Measurements from ENCODE around the gene KRTAP5-5.
"Not testable (repeated sequence)": the region's sequence is repeated elsewhere in the genome, so short reads cannot be mapped to it uniquely, and the experiment has no call there.

Gene KRTAP5-5

GRCh38 chr11:1629326-1630185, at the start of gene KRTAP5-5:
KRTAP5-5 (plus strand) TSS chr11:1629775; CDS start chr11:1629841, 66 bp downstream.
- no peak for DNase-seq

- no peak for DNase-seq
Measured at GRCh38 chr11:1581976-1582375, 47.6 kb upstream of the KRTAP5-5 start.

GRCh38 chr11:1582909-1583308, 46.7 kb upstream of the KRTAP5-5 start:
- not testable (repeated sequence) for DNase-seq

- DNase-seq, result not testable (repeated sequence)
Measured at GRCh38 chr11:1584661-1585370, 44.8 kb upstream of the KRTAP5-5 start, which contains the start of gene KRTAP5-1. KRTAP5-1 (minus strand) TSS chr11:1585283; CDS start chr11:1585249, 34 bp downstream.

- DNase-seq, result no peak
Measured at GRCh38 chr11:1586699-1587098, 42.9 kb upstream of the KRTAP5-5 start.

- DNase-seq, result not testable (repeated sequence)
Measured at GRCh38 chr11:1589191-1589963, 40.2 kb upstream of the KRTAP5-5 start.

- no peak for DNase-seq
Measured at GRCh38 chr11:1589996-1590395, 39.6 kb upstream of the KRTAP5-5 start.

- DNase-seq, result no peak
Measured at GRCh38 chr11:1592628-1593027, 36.9 kb upstream of the KRTAP5-5 start.

GRCh38 chr11:1595994-1596575, 33.5 kb upstream of the KRTAP5-5 start:
- peak; percentile 9 for DNase-seq

- not testable (repeated sequence) for DNase-seq
Measured at GRCh38 chr11:1596576-1597121, 32.9 kb upstream of the KRTAP5-5 start.

GRCh38 chr11:1597331-1597993, 32.1 kb upstream of the KRTAP5-5 start:
- no peak for DNase-seq

GRCh38 chr11:1597994-1598380, 31.6 kb upstream of the KRTAP5-5 start, which contains the start of gene KRTAP5-2:
KRTAP5-2 (minus strand) TSS chr11:1598294; CDS start chr11:1598250, 44 bp downstream.
- no peak for DNase-seq

- not testable (repeated sequence) for DNase-seq
Measured at GRCh38 chr11:1598406-1598805, 31.2 kb upstream of the KRTAP5-5 start.

GRCh38 chr11:1598816-1599215, 30.8 kb upstream of the KRTAP5-5 start:
- DNase-seq, result no peak

- DNase-seq, result no peak
Measured at GRCh38 chr11:1600626-1601025, 28.9 kb upstream of the KRTAP5-5 start.

- DNase-seq, result peak; percentile 84
Measured at GRCh38 chr11:1601663-1602062, 27.9 kb upstream of the KRTAP5-5 start.

GRCh38 chr11:1603629-1604028, 25.9 kb upstream of the KRTAP5-5 start:
- DNase-seq, result no peak

GRCh38 chr11:1604181-1604580, 25.4 kb upstream of the KRTAP5-5 start:
- DNase-seq, result no peak

- DNase-seq, result no peak
Measured at GRCh38 chr11:1604711-1605110, 24.9 kb upstream of the KRTAP5-5 start.

GRCh38 chr11:1605923-1606322, 23.7 kb upstream of the KRTAP5-5 start:
- DNase-seq, result not testable (repeated sequence)

- DNase-seq, result not testable (repeated sequence)
Measured at GRCh38 chr11:1607156-1607845, 22.3 kb upstream of the KRTAP5-5 start.
